ENCODE measurements around the gene TEX36. TPM values are rescaled to one million over a fixed set of nuclear protein-coding genes. Genes with fewer than 3 reads are reported as not detected.

Gene TEX36
- not detected in 2 replicates for total RNA-seq

DNA sequence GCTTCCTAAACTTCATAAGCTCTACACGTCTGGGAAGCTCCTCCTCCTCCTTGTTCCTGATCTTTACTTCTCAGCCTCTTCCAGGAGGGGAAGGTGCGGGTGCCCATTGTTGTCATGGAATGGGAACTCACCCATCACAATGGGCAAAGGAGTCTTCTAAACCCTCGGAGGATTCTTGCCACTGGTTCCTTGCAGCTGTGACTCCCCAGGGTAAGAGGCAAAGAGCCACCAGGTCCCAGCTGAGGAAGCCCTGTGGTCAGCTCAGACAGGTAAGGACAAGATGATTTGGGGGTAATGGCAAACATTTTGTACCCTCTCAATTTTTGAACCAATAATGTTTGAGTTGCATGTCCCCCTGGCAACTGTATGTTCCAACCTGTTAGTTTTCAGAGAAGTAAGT lies at the start of gene TEX36:
Gene TEX36, minus strand, starts transcription at position 101 of the 400 bp plus-strand sequence. CDS start 174 bp downstream, outside the sequence.
- no peak for TF ChIP-seq CTCF (IDR thresholded peaks at IDR 0.05)
- Mint-ChIP-seq H3K27ac (no peak within 1 kb of the TSS), H3K36me3 (ENCODE audit: low read depth) (no peaks in the 10 kb centered on the region), H3K27me3 (peaks cover 2% of the 10 kb centered on the region), H3K4me3 (no peak within 1 kb of the TSS), H3K4me1 (no peaks in the 10 kb centered on the region), H3K9me3 (peaks cover 2% of the 10 kb centered on the region)
- intact Hi-C loops (cut with micrococcal nuclease): no loop called here
- ATAC-seq (ENCODE audit: low read depth) (no peak), DNase-seq (no peak)
- ChIA-PET POLR2A (no interaction called here), CTCF (no interaction called here)

DNA sequence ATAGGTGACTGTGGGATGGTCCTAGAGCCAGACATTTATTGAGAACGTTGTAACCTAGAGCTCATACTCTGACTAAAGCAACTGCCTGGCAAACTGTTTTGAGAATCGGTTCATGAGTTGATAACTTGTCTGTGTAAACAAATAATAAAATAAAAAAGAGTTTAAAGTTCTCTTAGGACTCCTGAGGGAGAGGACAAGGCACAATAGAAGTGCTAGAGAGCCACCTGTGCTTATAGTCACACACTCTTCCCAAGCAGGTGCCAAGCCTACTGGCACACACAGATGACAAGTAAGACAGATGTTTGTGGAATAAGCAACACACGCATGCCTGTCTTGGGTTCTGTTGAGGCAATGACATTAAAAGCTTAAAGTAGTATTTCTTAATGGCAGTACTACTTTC lies 44.5 kb upstream of the TEX36 start:
- no peak for ATAC-seq (ENCODE audit: low read depth)
- DNase-seq: no peak
- H3K4me1 Mint-ChIP-seq: peaks cover 2% of the 10 kb centered on the region
- no peak overlapping the region for H3K27ac Mint-ChIP-seq
- intact Hi-C loops (cut with micrococcal nuclease): loop anchor here (10.0 kb wide), 1 partner anchor 1263 kb away; the partner anchor contains the start of gene LHPP
- no peak for TF ChIP-seq CTCF (IDR thresholded peaks at IDR 0.05)
- peaks cover 86% of the 10 kb centered on the region for H3K36me3 Mint-ChIP-seq (ENCODE audit: low read depth)
- no peak overlapping the region for H3K4me3 Mint-ChIP-seq
- ChIA-PET POLR2A (no interaction called here), CTCF (no interaction called here)
- no peaks in the 10 kb centered on the region for H3K27me3 Mint-ChIP-seq
- no peaks in the 10 kb centered on the region for H3K9me3 Mint-ChIP-seq

- intact Hi-C loops (cut with micrococcal nuclease): loop anchor here (10.0 kb wide), 1 partner anchor 1262 kb away; the partner anchor contains the start of gene LHPP
- H3K27me3 Mint-ChIP-seq: no peaks in the 10 kb centered on the region
Observed at GRCh38 chr10:125726914-125727313, 44.0 kb upstream of the TEX36 start.

GRCh38 chr10:125722811-125723210 lies 39.8 kb upstream of the TEX36 start:
- Mint-ChIP-seq H3K36me3 (ENCODE audit: low read depth) (peaks cover 63% of the 10 kb centered on the region), H3K4me3 (no peak overlapping the region), H3K27me3 (no peaks in the 10 kb centered on the region), H3K27ac (no peak overlapping the region), H3K4me1 (peaks cover 29% of the 10 kb centered on the region), H3K9me3 (no peaks in the 10 kb centered on the region)
- intact Hi-C loops (cut with micrococcal nuclease): loop anchor here (10.0 kb wide), 1 partner anchor 1258 kb away; the partner anchor contains the start of gene LHPP
- DNase-seq (no peak), ATAC-seq (ENCODE audit: low read depth) (no peak)
- CTCF ChIA-PET: no interaction called here
- TF ChIP-seq CTCF (IDR thresholded peaks at IDR 0.05): no peak
- POLR2A ChIA-PET: no interaction called here

More at GRCh38 chr10:125726914-125727313, 44.0 kb upstream of the TEX36 start:
- DNase-seq: no peak
- ChIA-PET POLR2A (no interaction called here), CTCF (no interaction called here)
- no peaks in the 10 kb centered on the region for H3K9me3 Mint-ChIP-seq
- no peak overlapping the region for H3K27ac Mint-ChIP-seq
- ATAC-seq (ENCODE audit: low read depth): no peak
- H3K36me3 Mint-ChIP-seq (ENCODE audit: low read depth): peaks cover 86% of the 10 kb centered on the region
- TF ChIP-seq CTCF (IDR thresholded peaks at IDR 0.05): no peak
- H3K4me3 Mint-ChIP-seq: no peak overlapping the region
- peaks cover 2% of the 10 kb centered on the region for H3K4me1 Mint-ChIP-seq

GRCh38 chr10:125721035-125721434 lies 38.1 kb upstream of the TEX36 start:
- intact Hi-C loops (cut with micrococcal nuclease): loop anchor here (10.0 kb wide), 1 partner anchor 1256 kb away; the partner anchor contains the start of gene LHPP
- ChIA-PET CTCF (no interaction called here), POLR2A (no interaction called here)
- peak overlapping the region; percentile 60 for H3K4me3 Mint-ChIP-seq
- no peaks in the 10 kb centered on the region for H3K27me3 Mint-ChIP-seq
- no peak overlapping the region for H3K27ac Mint-ChIP-seq
- H3K4me1 Mint-ChIP-seq: peaks cover 29% of the 10 kb centered on the region
- DNase-seq (no peak), ATAC-seq (ENCODE audit: low read depth) (no peak)
- H3K36me3 Mint-ChIP-seq (ENCODE audit: low read depth): peaks cover 47% of the 10 kb centered on the region
- no peak for TF ChIP-seq CTCF (IDR thresholded peaks at IDR 0.05)
- no peaks in the 10 kb centered on the region for H3K9me3 Mint-ChIP-seq

All from activated B cell treated with CpG ODN at 0.5 μM for 24 hours (primary cell).